ENCODE results near the gene TTYH1. TPM values are rescaled to one million over a fixed set of nuclear protein-coding genes. Genes with fewer than 3 reads are reported as not detected.
A peak's percentile ranks its signal among the peaks of the same experiment; 100 is the strongest.

TTYH1 gene
- total and polyA plus RNA-seq, 9 of the 15 experiments (the other 6 are each of a cell fraction or from before 2014, with no cell fraction given) = 0.08 TPM; not detected in 8

- TF ChIP-seq POLR3A (IDR thresholded peaks at IDR 0.05; ENCODE audit: borderline replicate concordance, extremely low read depth, insufficient read depth, insufficient read length) (no peak), ASH1L (IDR thresholded peaks at IDR 0.05; ENCODE audit: borderline replicate concordance, low read depth, partially characterized antibody) (no peak), ELK3 (CRISPR knock-in tag; IDR thresholded peaks at IDR 0.05) (no peak), ZNF253 (CRISPR knock-in tag; conservative IDR thresholded peaks at IDR 0.05) (no peak), PBX2 (CRISPR knock-in tag; IDR thresholded peaks at IDR 0.05; ENCODE audit: low read depth) (no peak), PBX2 (tag; conservative IDR thresholded peaks at IDR 0.05; ENCODE audit: low read depth) (no peak), JUNB (CRISPR knock-in tag; conservative IDR thresholded peaks at IDR 0.05) (no peak), THRA (IDR thresholded peaks at IDR 0.05) (no peak), ZNF347 (CRISPR knock-in tag; IDR thresholded peaks at IDR 0.05; ENCODE audit: low read depth) (no peak), CREB3 (tag; conservative IDR thresholded peaks at IDR 0.05; ENCODE audit: low read depth) (no peak), L3MBTL2 (IDR thresholded peaks at IDR 0.05) (no peak), DNMT1 (IDR thresholded peaks at IDR 0.05) (0 out of 2 replicates have a peak, but pooled peaks have one; percentile 78), HINFP (tag; conservative IDR thresholded peaks at IDR 0.05; ENCODE audit: low read depth) (no peak), PURB (CRISPR knock-in tag; IDR thresholded peaks at IDR 0.05; ENCODE audit: low read depth) (no peak), HMGN3 (IDR thresholded peaks at IDR 0.05; ENCODE audit: borderline replicate concordance, extremely low read depth, insufficient read length, low read depth, low read length) (no peak), TCF3 (CRISPR knock-in tag; IDR thresholded peaks at IDR 0.05) (no peak), SREBF1 (IDR thresholded peaks at IDR 0.05; ENCODE audit: borderline replicate concordance, low read depth, low read length) (no peak), MTA2 (IDR thresholded peaks at IDR 0.05; ENCODE audit: low read depth) (no peak), BDP1 (IDR thresholded peaks at IDR 0.05; ENCODE audit: insufficient read depth, insufficient read length) (no peak)
Measured at GRCh38 chr19:54448040-54448773, 32.9 kb downstream of the TTYH1 start (continued).

All from K562 (cell line).